HepG2 (cell line): Measurements from ENCODE around the gene TRDMT1. TPM values are rescaled to one million over a fixed set of nuclear protein-coding genes. Genes with fewer than 3 reads are reported as not detected.

ENCODE experiments used
- BCL6 ChIP-seq: IDR thresholded peaks from 2 replicates; pipeline ENCODE4 v1.6.1; 2016; ENCODE audit warnings: missing genetic modification reagents, missing compliant biosample characterization
- CBX1 ChIP-seq: IDR thresholded peaks from one replicate; pipeline ENCODE4 v1.6.1; 2016; ENCODE audit warnings: antibody characterized with exemption, low read depth
- HNF4A ChIP-seq: sonication (generic); formaldehyde crosslinking; IDR thresholded peaks from 2 replicates; pipeline ENCODE4 v1.4.0; 2020; ENCODE audit warnings: missing genetic modification reagents
- MXI1 ChIP-seq: IDR thresholded peaks from 3 replicates; pipeline ENCODE4 v1.6.1; 2012; ENCODE audit warnings: low read depth, low read length, inconsistent platforms, borderline replicate concordance
- NFRKB ChIP-seq: fragments of 450-650 bp; IDR thresholded peaks from 2 replicates; pipeline ENCODE4 v1.6.1; 2017
- NKX3-1 ChIP-seq: sonication (generic); formaldehyde crosslinking; IDR thresholded peaks from 2 replicates; pipeline ENCODE4 v1.5.0; 2020; ENCODE audit warnings: missing genetic modification reagents
- PAXIP1 ChIP-seq: sonication (generic); formaldehyde crosslinking; conservative IDR thresholded peaks from 2 replicates; pipeline ENCODE4 v1.4.0; 2020; ENCODE audit warnings: mild to moderate bottlenecking, missing genetic modification reagents, moderate library complexity
- PHF5A ChIP-seq: IDR thresholded peaks from one replicate; pipeline ENCODE4 v1.6.1; 2018; ENCODE audit warnings: low read depth, missing genetic modification reagents; ENCODE audit not compliant: unreplicated experiment
- SETDB1 ChIP-seq: sonication (generic); formaldehyde crosslinking; IDR thresholded peaks from 2 replicates; pipeline ENCODE4 v1.5.1; 2020; ENCODE audit warnings: missing genetic modification reagents, mild to moderate bottlenecking, borderline replicate concordance
- SOX6 ChIP-seq, 2 experiments: fragments of 450-650 bp in 1 of 2; sonication (generic) in 1 of 2; formaldehyde crosslinking in 1 of 2; IDR thresholded peaks; 2 replicates each; pipeline versions ENCODE4 v1.4.0 to v1.6.1; 2017 to 2020; ENCODE audit warnings: antibody characterized with exemption in 1 of 2, mild to moderate bottlenecking in 1 of 2, missing genetic modification reagents in 1 of 2
- SP2 ChIP-seq: sonication (generic); formaldehyde crosslinking; IDR thresholded peaks from 2 replicates; pipeline ENCODE4 v1.5.1; 2020; ENCODE audit warnings: mild to moderate bottlenecking, missing genetic modification reagents
- SPEN ChIP-seq: sonication (generic); formaldehyde crosslinking; IDR thresholded peaks from 2 replicates; pipeline ENCODE4 v1.5.1; 2020; ENCODE audit warnings: low read depth, mild to moderate bottlenecking, missing genetic modification reagents
- TOE1 ChIP-seq: sonication (generic); formaldehyde crosslinking; IDR thresholded peaks from 2 replicates; pipeline ENCODE4 v1.4.0; 2020; ENCODE audit warnings: mild to moderate bottlenecking, missing genetic modification reagents
- ZBTB7B ChIP-seq: sonication (generic); formaldehyde crosslinking; IDR thresholded peaks from 2 replicates; pipeline ENCODE4 v1.4.0; 2020; ENCODE audit warnings: missing genetic modification reagents
- ZBTB8A ChIP-seq: sonication (generic); formaldehyde crosslinking; IDR thresholded peaks from 2 replicates; pipeline ENCODE4 v1.4.0; 2020; ENCODE audit warnings: mild to moderate bottlenecking, low read depth, missing genetic modification reagents, borderline replicate concordance
- ZNF329 ChIP-seq: sonication (generic); formaldehyde crosslinking; IDR thresholded peaks from 2 replicates; pipeline ENCODE4 v1.9.0; 2021; ENCODE audit warnings: low read depth, mild to moderate bottlenecking, missing genetic modification reagents
- ZNF598 ChIP-seq: sonication (generic); formaldehyde crosslinking; IDR thresholded peaks from 2 replicates; pipeline ENCODE4 v1.5.1; 2020; ENCODE audit warnings: mild to moderate bottlenecking, missing genetic modification reagents, borderline replicate concordance
- ZNF768 ChIP-seq: sonication (generic); formaldehyde crosslinking; IDR thresholded peaks from 2 replicates; pipeline ENCODE4 v1.4.0; 2020; ENCODE audit warnings: missing genetic modification reagents
- polyA plus RNA-seq, 8 experiments: library from polyadenylated mRNA; depleted of rRNA in 3 of 8; stranded (reverse) in 7 of 8; unstranded in 1 of 8; fragments of >200 nt; fragmentation: Illumina TruSeq in 4 of 8; extraction: Trizol in 4 of 8; gene quantifications; 2 replicates each; pipeline versions ENCODE4 v1.2.1 to v1.2.3, GENCODE V29; 2011 to 2016; ENCODE audit warnings: low read depth in 4 of 8, missing spikeins in 1 of 8, mixed read lengths in 1 of 8; ENCODE audit not compliant: insufficient read depth in 1 of 8
- total RNA-seq, 5 experiments: library from RNA; depleted of rRNA; stranded (reverse); fragments of >200 nt; fragmentation: Illumina TruSeq; extraction: Trizol; gene quantifications; 2 replicates each; pipeline ENCODE4 v1.2.3, GENCODE V29; 2016; ENCODE audit warnings: low read depth in 1 of 5
- TF ChIP-seq, protein P1 (sequence below): sonication (generic); formaldehyde crosslinking; IDR thresholded peaks from 2 replicates; pipeline ENCODE4 v1.5.1; 2020; ENCODE audit warnings: mild to moderate bottlenecking, missing genetic modification reagents, moderate library complexity
- TF ChIP-seq, protein P2 (sequence below): IDR thresholded peaks from 2 replicates; pipeline ENCODE4 v1.6.1; 2016; ENCODE audit warnings: mild to moderate bottlenecking
- TF ChIP-seq, protein P3 (sequence below): sonication (generic); formaldehyde crosslinking; IDR thresholded peaks from 2 replicates; pipeline ENCODE4 v1.8.0; 2022; ENCODE audit warnings: mild to moderate bottlenecking, missing genetic modification reagents, moderate library complexity

TRDMT1 gene
- total and polyA plus RNA-seq, 2 of the 13 experiments (the other 11 are each of a cell fraction or from before 2014, with no cell fraction given), result 2.0 to 3.0 TPM

DNA sequence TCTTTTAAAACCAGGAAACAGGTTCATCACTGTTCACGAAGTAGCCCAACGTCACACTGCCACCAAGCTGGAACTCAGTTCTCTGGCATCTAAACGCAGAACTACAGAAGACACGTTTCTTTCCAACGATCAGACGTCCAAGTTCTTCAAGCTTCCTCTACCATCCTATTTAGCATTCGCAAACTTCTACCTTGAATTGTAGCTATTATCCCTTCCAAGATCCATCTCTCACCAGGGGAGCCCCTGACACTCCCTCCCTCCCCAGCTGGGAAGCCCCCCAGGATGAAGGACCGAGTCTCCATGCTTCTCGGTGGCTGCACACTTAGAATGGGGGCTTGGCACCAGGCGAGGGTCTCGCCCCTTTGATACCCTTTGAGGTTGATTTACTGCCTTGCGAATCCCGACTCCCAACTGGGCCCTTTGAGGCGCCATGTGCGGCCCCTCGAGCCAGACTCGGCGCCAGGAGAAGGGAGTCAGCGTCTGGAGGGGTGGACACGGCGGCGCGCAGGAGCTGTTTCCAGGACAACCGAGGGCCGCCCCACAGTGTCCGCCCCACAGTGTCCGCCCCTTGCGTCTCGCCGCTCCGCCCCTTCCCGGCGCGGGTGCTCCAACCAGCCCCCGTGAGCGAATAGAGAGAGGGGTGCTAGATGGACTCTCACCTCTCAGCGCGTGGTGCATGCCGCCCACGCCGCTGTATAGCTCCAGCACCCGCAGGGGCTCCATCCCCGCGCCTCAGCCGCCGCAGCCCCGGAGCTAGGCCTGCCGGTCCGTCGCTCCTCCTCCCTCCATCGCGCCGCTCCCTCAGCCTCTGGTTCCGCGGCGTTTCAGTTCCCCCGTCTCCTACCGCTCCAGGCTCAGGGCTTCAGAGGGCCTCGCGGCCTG, at the start of gene TRDMT1 (continued):
- TF ChIP-seq ZNF329 (CRISPR knock-in tag), result peak; percentile 88; the same call in 1 of the 2 replicates
- TF ChIP-seq HNF4A (CRISPR knock-in tag), result peak; percentile 50; the same call in 1 of the 2 replicates
- TF ChIP-seq, protein P1, sequence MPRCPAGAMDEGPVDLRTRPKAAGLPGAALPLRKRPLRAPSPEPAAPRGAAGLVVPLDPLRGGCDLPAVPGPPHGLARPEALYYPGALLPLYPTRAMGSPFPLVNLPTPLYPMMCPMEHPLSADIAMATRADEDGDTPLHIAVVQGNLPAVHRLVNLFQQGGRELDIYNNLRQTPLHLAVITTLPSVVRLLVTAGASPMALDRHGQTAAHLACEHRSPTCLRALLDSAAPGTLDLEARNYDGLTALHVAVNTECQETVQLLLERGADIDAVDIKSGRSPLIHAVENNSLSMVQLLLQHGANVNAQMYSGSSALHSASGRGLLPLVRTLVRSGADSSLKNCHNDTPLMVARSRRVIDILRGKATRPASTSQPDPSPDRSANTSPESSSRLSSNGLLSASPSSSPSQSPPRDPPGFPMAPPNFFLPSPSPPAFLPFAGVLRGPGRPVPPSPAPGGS (CRISPR knock-in tag), result 0 out of 2 replicates have a peak, but pooled peaks have one; percentile 63
- TF ChIP-seq, protein P2, sequence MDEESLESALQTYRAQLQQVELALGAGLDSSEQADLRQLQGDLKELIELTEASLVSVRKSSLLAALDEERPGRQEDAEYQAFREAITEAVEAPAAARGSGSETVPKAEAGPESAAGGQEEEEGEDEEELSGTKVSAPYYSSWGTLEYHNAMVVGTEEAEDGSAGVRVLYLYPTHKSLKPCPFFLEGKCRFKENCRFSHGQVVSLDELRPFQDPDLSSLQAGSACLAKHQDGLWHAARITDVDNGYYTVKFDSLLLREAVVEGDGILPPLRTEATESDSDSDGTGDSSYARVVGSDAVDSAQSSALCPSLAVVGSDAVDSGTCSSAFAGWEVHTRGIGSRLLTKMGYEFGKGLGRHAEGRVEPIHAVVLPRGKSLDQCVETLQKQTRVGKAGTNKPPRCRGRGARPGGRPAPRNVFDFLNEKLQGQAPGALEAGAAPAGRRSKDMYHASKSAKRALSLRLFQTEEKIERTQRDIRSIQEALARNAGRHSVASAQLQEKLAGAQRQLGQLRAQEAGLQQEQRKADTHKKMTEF (CRISPR knock-in tag), result peak; percentile 96
- TF ChIP-seq ZNF768 (CRISPR knock-in tag), result peak; percentile 88
- no peak for TF ChIP-seq NFRKB
- 0 out of 2 replicates have a peak, but pooled peaks have one; percentile 27 for TF ChIP-seq ZBTB7B (CRISPR knock-in tag)
- peak; percentile 61 for TF ChIP-seq BCL6 (CRISPR knock-in tag)
- TF ChIP-seq MXI1, result peak; percentile 35; the same call in 1 of the 3 replicates
- TF ChIP-seq CBX1, result peak; percentile 99
- no peak for TF ChIP-seq SOX6 (IDR thresholded peaks at IDR 0.05)
- TF ChIP-seq SOX6 (CRISPR knock-in tag; IDR thresholded peaks at IDR 0.05), result peak; percentile 71
- TF ChIP-seq ZBTB8A (CRISPR knock-in tag), result no peak
- TF ChIP-seq PAXIP1 (CRISPR knock-in tag), result peak; percentile 41
- peak; percentile 99 for TF ChIP-seq SPEN
- TF ChIP-seq SETDB1 (CRISPR knock-in tag), result peak; percentile 94
- peak; percentile 70 for TF ChIP-seq SP2 (CRISPR knock-in tag)
- TF ChIP-seq ZNF598 (CRISPR knock-in tag), result peak; percentile 70; the same call in 1 of the 2 replicates
- TF ChIP-seq NKX3-1 (CRISPR knock-in tag), result 0 out of 2 replicates have a peak, but pooled peaks have one; percentile 37
- 0 out of 2 replicates have a peak, but pooled peaks have one; percentile 62 for TF ChIP-seq TOE1 (CRISPR knock-in tag)
- peak; percentile 57 for TF ChIP-seq PHF5A
- TF ChIP-seq, protein P3, sequence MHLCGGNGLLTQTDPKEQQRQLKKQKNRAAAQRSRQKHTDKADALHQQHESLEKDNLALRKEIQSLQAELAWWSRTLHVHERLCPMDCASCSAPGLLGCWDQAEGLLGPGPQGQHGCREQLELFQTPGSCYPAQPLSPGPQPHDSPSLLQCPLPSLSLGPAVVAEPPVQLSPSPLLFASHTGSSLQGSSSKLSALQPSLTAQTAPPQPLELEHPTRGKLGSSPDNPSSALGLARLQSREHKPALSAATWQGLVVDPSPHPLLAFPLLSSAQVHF (CRISPR knock-in tag), result no peak; the same call in 1 of the 2 replicates
